ENCODE measurements around the gene CHCHD6.

Gene CHCHD6

DNA sequence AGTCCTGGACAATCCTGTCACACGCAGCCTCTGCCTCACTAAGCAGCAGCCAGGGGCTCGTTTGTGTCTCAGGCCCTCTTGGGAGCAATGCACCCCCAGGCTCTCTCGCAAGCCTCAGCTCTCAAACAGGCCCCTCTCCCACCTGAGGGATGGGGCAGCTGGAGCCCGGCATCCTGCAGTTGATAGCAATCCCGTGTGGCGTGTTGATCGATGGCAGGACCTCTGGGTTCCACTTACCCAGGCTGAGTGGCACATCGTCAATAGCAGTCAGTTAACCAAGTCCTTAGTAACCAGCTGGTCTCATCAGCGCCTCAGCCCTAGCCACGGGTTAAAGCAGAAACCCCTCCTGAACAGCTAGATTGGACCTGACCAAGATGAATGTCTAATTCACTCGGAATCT, 242.4 kb downstream of the CHCHD6 start:
- ATAC-seq, result no peak

- ATAC-seq, result no peak
Measured at GRCh38 chr3:126947429-126947828, 243.4 kb downstream of the CHCHD6 start.

GRCh38 chr3:126948980-126949535, 245.0 kb downstream of the CHCHD6 start:
- ATAC-seq, result no peak

DNA sequence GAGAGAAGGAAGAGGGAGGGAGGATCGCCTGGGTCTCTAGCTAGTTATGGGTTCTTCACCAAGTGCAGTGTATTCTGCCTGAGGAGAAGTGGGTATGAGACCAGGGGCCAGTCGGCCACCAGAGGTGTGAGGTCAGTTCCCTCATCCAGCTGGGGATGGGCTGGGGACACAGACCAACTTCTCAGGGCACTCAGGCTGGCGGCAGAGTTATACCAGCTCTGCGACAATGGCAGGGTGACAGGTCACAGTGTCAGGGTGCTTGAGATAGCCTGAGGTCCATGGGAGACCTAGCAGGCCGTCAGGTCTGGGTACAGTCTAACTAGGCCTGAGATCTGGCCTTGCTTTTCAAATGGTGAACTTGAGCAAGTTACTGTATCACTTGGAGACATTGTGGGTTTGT, 247.5 kb downstream of the CHCHD6 start:
- no peak for ATAC-seq

DNA sequence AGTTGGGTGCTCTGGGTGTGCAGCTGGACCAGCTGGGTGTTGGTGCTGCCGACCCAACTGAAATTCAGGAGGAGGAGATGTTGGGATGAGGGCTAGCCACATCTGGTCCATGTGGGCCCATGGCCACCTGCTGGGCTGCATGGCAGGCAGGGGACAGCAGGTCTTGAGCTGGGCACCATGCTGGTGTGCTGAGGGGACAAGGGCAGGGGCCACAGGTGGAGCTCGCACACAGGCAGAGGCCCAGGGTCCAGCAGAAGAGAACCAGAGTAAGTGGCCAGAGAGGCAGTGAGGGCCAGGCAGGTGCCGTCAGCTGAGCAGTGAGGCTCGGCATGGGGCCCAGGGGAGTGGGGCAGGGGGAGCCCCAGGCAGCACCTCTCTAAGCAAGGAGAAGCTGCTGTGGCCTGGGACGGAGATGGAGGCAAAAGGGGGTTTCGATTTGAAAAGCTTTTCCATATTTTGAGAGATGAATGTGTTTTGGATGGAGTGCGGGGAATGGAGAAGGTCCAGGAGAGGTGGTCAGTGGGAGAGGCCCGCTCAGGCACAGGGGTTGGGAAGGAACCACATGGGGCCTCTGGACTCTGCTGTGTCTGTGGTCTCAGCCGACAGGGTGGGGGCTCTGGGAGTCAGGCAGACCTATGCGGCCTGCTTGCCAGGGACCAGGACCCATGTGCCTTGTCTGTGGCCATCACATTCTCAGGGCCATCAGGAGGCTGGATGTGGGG, 248.4 kb downstream of the CHCHD6 start:
- no peak for ATAC-seq

GRCh38 chr3:126952983-126953660, 249.1 kb downstream of the CHCHD6 start:
- no peak for ATAC-seq

DNA sequence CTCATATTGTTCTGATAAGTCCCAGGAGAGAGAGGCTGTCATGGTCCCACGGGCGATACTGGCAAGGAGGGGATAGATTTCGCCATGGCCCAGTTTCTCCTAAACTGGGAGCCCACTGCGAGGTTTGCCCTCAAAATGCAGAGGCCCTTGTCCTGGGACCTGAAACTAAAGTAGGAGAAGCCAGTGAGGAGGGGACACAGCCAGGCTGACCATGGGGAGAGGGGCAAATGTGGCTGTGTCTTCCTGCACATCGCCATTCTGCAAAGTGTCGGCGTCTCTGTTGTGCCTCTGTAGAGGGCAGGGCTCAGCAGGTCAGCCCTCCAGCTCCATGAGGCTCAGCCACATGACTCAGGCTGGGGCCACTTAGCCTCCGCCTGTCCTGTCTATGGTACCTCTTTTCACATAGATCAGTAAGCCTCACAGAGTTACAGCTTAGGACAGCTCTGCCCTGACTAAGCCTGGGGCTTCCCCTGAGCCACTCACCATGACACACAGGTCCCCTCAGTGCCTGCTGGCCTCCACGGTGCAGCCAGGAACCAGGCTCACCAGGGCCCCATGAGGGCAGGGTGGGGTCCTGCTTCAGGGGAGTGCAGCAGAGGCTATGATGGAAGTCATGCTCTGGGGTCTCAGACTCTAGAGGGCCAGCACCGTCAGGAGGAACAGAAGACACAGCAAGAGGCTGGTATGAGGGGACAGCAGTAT, 250.3 kb downstream of the CHCHD6 start:
- ATAC-seq, result peak; percentile 75 to 83

- peak in 1 of 2 donors; percentile 5 for ATAC-seq
Measured at GRCh38 chr3:126955004-126955790, 251.2 kb downstream of the CHCHD6 start.

DNA sequence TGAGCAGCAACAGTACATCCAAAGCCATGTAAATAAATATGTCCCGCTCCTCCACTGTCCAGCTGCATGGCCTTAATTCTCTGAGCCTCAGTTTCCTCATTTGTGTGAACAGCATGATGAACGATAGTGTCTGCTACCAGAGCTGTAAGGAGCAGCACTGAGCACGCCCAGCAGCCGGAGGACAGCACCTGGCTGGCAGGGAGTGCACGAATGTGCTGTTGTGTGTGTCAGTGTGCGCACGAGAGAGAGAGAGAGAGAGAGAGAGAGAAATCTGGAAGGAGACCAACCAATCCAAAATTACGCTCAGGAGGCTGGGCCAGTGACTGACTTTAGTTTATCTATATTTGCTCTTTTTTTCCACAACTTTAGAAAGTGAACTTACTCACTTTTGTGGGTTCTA, 252.3 kb downstream of the CHCHD6 start:
- ATAC-seq, result no peak

DNA sequence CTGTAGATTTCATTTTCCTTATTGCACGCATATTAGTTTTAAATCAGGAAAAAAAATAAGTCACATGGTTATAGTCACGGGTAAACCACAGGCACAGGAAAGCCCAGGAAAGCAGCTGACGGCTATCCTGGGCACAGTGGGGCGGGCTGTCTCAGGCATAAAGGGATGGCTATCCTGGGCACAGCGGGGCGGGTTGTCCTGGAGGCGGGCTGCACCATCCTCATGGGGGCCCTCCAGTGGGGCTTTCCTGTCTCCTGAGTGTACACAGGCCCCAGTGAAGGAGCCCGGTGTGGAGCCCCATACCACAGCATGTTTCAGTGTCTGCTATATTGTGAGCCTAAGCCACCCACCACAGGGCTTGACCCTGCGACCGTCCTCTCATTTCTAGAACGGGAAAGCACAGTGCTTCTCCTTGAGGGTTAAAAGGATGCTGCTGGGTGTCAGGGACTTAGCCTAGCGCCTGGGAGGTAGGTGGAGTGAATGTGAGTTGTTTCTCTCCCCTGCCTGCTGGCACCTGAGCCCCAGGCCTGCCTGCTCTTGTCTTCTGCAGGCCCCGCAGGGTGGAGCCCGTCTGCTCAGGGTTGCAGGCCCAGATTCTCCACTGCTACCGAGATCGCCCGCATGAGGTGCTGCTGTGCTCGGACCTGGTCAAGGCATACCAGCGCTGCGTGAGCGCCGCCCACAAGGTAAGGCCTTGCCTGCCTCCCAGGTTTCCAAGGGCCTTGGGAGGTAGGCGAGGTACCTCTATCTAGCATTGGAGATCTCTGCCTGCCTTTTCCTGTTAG, 253.0 kb downstream of the CHCHD6 start:
- no peak for ATAC-seq

GRCh38 chr3:126957776-126958637, 254.0 kb downstream of the CHCHD6 start:
- ATAC-seq, result no peak

DNA sequence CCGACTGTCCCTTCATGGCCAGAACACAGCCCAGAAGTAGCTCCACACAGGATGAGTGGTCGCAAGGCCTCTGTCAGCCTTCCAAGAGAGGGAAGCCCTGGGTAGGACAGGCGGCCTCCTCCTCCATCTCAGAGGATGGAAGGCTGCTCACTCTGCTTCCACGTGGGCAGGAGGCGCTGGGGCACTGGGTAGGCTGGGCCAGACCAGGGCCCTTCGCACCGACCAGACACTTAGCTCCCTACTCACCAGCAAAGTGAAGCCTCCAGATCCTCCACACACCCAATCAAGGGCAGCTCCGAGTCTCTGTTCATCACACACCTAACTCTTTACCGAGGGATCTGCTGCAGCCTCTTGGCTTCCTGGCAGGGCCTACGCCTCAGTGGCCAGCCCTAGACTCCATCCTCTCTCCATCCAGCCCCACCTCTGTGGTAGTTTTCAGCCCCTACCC, 254.6 kb downstream of the CHCHD6 start:
- no peak for ATAC-seq

DNA sequence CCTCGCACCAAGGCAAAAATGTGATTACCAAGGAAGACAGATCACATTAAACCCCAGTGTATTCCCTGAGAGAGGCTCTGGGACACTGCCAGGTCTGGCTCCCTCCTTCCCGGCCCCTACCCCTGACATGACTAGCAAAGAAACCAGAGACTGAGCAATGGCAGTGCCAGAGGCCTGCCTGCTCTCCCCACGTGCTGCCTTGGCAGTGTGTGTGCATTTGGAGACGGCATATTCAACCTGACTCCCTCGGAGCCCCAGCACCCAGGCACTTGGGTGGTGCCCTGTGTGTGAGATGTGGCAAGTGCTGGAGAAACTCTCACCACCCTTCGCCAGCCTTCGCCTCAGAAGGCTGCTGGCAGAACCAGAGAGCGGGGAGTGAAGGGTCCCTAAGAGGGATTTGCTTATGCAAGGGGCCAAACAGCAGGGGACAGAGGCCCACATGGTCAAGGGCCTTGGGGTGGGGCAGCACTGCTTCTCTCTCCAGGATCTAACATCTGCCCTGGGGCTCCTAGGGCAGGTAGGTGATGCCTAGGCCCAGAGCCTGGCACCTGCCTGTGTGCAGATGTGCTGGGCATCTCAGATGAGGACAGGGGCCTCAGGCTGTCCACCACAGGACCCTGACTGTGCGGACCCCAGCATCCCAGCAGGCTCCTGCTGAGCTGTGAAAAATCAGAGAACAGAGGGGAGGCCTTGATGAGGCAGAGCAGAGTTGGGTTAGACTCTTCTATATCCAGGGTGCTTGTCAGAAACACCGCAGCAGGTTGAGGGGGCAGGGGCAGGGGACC, 255.3 kb downstream of the CHCHD6 start:
- ATAC-seq, result no peak

GRCh38 chr3:126959921-126960603, 256.0 kb downstream of the CHCHD6 start:
- no peak for ATAC-seq

GRCh38 chr3:126960604-126960995, 256.6 kb downstream of the CHCHD6 start:
- no peak for ATAC-seq

DNA sequence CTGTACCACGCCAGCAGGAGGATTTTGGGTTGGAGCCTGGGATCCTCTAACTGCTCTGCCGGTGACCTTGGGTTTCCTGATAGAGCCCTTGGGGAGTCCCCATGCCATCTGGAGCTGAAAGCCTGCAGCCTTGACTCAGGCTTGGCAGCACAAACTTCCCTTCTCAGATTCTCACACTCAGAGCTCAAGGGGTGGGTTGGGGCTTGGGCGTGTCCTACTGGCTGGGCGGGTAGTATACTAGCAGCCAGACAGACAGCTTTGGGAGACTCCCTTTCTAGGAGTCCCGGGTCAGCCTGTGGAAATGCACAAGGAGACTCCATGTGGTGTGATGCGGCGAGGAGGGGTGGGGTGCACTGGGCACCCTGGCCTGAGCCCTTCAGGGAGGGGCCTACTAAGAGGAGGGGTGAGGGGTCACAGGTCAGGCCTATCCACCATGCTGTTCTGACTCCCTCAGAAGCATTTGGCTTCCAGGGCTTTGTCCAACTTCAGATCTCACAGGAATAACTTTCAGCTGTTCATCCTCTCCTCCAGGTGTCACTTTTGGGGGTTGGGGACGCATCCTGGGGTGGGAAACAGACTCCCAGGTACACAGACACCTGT, 257.3 kb downstream of the CHCHD6 start:
- peak in 1 of 2 donors; percentile 20 for ATAC-seq

DNA sequence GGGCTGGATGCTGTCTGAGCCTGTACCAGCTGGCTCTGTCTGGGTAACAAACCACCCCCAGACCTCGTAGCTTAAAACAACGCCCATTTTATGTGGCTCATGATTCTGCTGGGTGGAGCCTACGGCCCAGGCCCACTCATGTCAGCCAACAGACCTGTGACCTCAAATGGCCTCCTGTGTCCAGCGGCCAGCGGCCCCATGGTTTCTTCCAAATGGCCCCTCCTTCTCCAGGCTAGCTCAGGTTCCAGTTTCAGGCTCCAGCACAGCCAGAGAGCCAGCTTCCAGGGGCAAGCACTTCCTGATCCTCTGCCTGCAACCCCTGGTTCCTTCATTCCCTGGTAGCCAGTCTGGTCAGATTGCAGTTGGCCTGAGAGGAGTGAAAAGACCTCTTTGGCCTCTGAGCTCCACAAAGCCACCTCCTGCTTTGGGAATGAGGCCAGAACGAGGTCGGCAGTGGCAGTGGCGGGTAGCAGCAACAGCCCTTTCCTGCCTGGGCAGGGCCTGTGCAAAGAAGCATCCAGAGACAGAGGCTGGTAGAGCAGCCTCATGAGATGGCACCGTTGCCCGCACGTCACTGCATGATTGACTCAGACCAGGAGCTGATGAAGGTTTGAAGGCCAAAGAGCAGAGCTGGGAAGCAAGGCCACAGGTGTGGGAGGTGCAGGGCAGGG, 257.9 kb downstream of the CHCHD6 start:
- ATAC-seq, result no peak

- ATAC-seq, result no peak
Measured at GRCh38 chr3:126962756-126963155, 258.7 kb downstream of the CHCHD6 start.
